HepG2 (cell line): Measurements from ENCODE around the gene ZNF23. TPM values are rescaled to one million over a fixed set of nuclear protein-coding genes. Genes with fewer than 3 reads are reported as not detected.
"Not testable (repeated sequence)": the region's sequence is repeated elsewhere in the genome, so short reads cannot be mapped to it uniquely, and the experiment has no call there.

Source experiments
- ATAC-seq: fragments of 200-7000 bp; cut with Tn5 transposase; 3 replicates; pipeline ENCODE4 v1.9.1; 2020; ENCODE audit warnings: mild to moderate bottlenecking, moderate library complexity
- BruUV-seq: library from RNA; stranded (reverse); fragments of 400-500 nt; replicated peaks from 2 replicates; lab custom pipeline; 2021; lab: Mats Ljungman, UMichigan
- CTCF ChIA-PET: fragments of 300-600 bp; formaldehyde crosslinking; extraction: SDS; loops from one replicate; lab custom pipeline; 2021; ENCODE audit warnings: low total read pairs, inconsistent platforms, low intra/inter-chr PET ratio; lab: Yijun Ruan, JAX
- POLR2A ChIA-PET: fragments of 350-600 bp; sonication (Branson Sonifier 250); formaldehyde crosslinking; loops from one replicate; lab custom pipeline; 2020; ENCODE audit warnings: antibody characterized with exemption, inconsistent platforms; lab: Yijun Ruan, JAX
- DNase-seq: peaks from one replicate; pipeline ENCODE4 v3.0.0-alpha.2; 2015; ENCODE audit warnings: low spot score
- FAIRE-seq: peaks from 3 replicates; lab custom pipeline; 2011; peaks lifted over from hg19 to GRCh38; lab: Jason Lieb, UNC
- H2AFZ ChIP-seq: one replicate; pipeline ENCODE4 v1.6.1; 2011; ENCODE audit warnings: low read length, inconsistent platforms
- H3K27ac ChIP-seq: fragments of 300-600 bp; 3 replicates; pipeline ENCODE4 v1.8.0; 2011; ENCODE audit warnings: mixed run types, mild to moderate bottlenecking, mixed read lengths, low read length, inconsistent platforms; ENCODE audit not compliant: insufficient read depth; ENCODE audit errors: extremely low read length
- H3K27me3 ChIP-seq, 2 experiments: fragments of 200-600 bp in 1 of 2; 2 replicates in 1 of 2; 3 replicates in 1 of 2; pipeline versions ENCODE4 v1.6.0 to v1.8.0; 2011; ENCODE audit warnings: low read length in 2 of 2, mild to moderate bottlenecking in 2 of 2, moderate library complexity in 2 of 2, inconsistent platforms in 1 of 2; ENCODE audit not compliant: insufficient read depth in 2 of 2, control insufficient read depth in 1 of 2
- H3K36me3 ChIP-seq, 2 experiments: fragments of 200-600 bp in 1 of 2; replicated peaks in 1 of 2; 2 replicates in 1 of 2; 3 replicates in 1 of 2; pipeline versions ENCODE4 v1.5.1 to v1.8.0; 2011; ENCODE audit warnings: low read length in 2 of 2, inconsistent platforms in 1 of 2; ENCODE audit not compliant: insufficient read depth in 2 of 2, control insufficient read depth in 1 of 2
- H3K4me1 ChIP-seq: 2 replicates; pipeline ENCODE4 v1.5.1; 2012; ENCODE audit warnings: low read length, inconsistent platforms; ENCODE audit not compliant: insufficient read depth
- H3K4me2 ChIP-seq: 2 replicates; pipeline ENCODE4 v1.6.0; 2011; ENCODE audit warnings: low read depth, low read length, inconsistent platforms
- H3K4me3 ChIP-seq, 3 experiments: fragments of 200-600 bp in 1 of 3; sonication (generic), shearing (Covaris generic) in 1 of 3; replicated peaks in 1 of 3; 2 replicates each; pipeline ENCODE4 v1.5.1; 2011 to 2016; ENCODE audit warnings: low read length in 3 of 3, inconsistent platforms in 2 of 3, low read depth in 2 of 3, mild to moderate bottlenecking in 2 of 3, control low read depth in 1 of 3, mixed read lengths in 1 of 3; ENCODE audit not compliant: insufficient read depth in 1 of 3
- H3K79me2 ChIP-seq: one replicate; pipeline ENCODE4 v1.6.1; 2011; ENCODE audit warnings: low read length, inconsistent platforms; ENCODE audit not compliant: insufficient read depth
- H3K9ac ChIP-seq: 2 replicates; pipeline ENCODE4 v1.6.0; 2011; ENCODE audit warnings: mild to moderate bottlenecking, low read depth, low read length, inconsistent platforms; ENCODE audit not compliant: insufficient read depth
- H3K9me3 ChIP-seq: 2 replicates; pipeline ENCODE4 v1.5.1; 2012; ENCODE audit warnings: mild to moderate bottlenecking, low read length
- H4K20me1 ChIP-seq: 2 replicates; pipeline ENCODE4 v1.6.0; 2011; ENCODE audit warnings: inconsistent platforms, mild to moderate bottlenecking, low read length, moderate library complexity; ENCODE audit not compliant: insufficient read depth
- CEBPG ChIP-seq: IDR thresholded peaks from 2 replicates; pipeline ENCODE4 v1.6.1; 2016
- FOSL2 ChIP-seq: sonication (generic); formaldehyde crosslinking; IDR thresholded peaks from 2 replicates; pipeline ENCODE4 v1.4.0; 2020; ENCODE audit warnings: missing genetic modification reagents
- FOXA3 ChIP-seq: IDR thresholded peaks from 2 replicates; pipeline ENCODE4 v1.6.1; 2016; ENCODE audit warnings: missing genetic modification reagents, missing compliant biosample characterization
- KAT7 ChIP-seq: IDR thresholded peaks from 2 replicates; pipeline ENCODE4 v1.6.1; 2018; ENCODE audit warnings: borderline replicate concordance, missing compliant biosample characterization
- KDM4B ChIP-seq: sonication (generic); formaldehyde crosslinking; IDR thresholded peaks from 2 replicates; pipeline ENCODE4 v1.4.0; 2020; ENCODE audit warnings: missing genetic modification reagents
- NAIF1 ChIP-seq: sonication (generic); formaldehyde crosslinking; IDR thresholded peaks from 2 replicates; pipeline ENCODE4 v1.5.0; 2020; ENCODE audit warnings: mild to moderate bottlenecking, missing genetic modification reagents, borderline replicate concordance
- TCF7 ChIP-seq: sonication (generic); IDR thresholded peaks from 2 replicates; pipeline ENCODE4 v1.6.1; 2016; ENCODE audit warnings: antibody characterized with exemption, low read depth
- ZNF160 ChIP-seq: sonication (generic); formaldehyde crosslinking; IDR thresholded peaks from 2 replicates; pipeline ENCODE4 v1.8.0; 2022; ENCODE audit warnings: mild to moderate bottlenecking, inconsistent platforms, missing genetic modification reagents
- ZNF430 ChIP-seq: sonication (generic); formaldehyde crosslinking; IDR thresholded peaks from 2 replicates; pipeline ENCODE4 v1.9.0; 2021; ENCODE audit warnings: mild to moderate bottlenecking, missing genetic modification reagents
- ZNF549 ChIP-seq: sonication (generic); formaldehyde crosslinking; IDR thresholded peaks from 2 replicates; pipeline ENCODE4 v1.5.0; 2020; ENCODE audit warnings: missing genetic modification reagents
- ZNF614 ChIP-seq: IDR thresholded peaks from 2 replicates; pipeline ENCODE4 v1.6.1; 2018; ENCODE audit warnings: missing biosample characterization, missing genetic modification reagents, inconsistent platforms, borderline replicate concordance
- ZNF616 ChIP-seq: sonication (generic); formaldehyde crosslinking; IDR thresholded peaks from 2 replicates; pipeline ENCODE4 v1.5.0; 2020; ENCODE audit warnings: low read depth, mild to moderate bottlenecking, missing genetic modification reagents
- ZNF713 ChIP-seq: sonication (generic); formaldehyde crosslinking; IDR thresholded peaks from 2 replicates; pipeline ENCODE4 v1.4.0; 2020; ENCODE audit warnings: mild to moderate bottlenecking, missing genetic modification reagents
- WGBS: methylation state at CpG from one replicate; pipeline ENCODE4 v1.1.6; 2017; ENCODE audit warnings: low lambda C conversion rate; 5-methylcytosine and 5-hydroxymethylcytosine counted together
- in situ Hi-C: cut with HindIII; loops from 2 replicates; pipeline ENCODE4 v1.10.0; 2017; ENCODE audit warnings: low pct_unique_long_range_greater_than_20kb; ENCODE audit not compliant: extremely low pct_ligation_motif_present
- intact Hi-C: fragments of 100-400 bp; cut with micrococcal nuclease; formaldehyde crosslinking; loops from one replicate; pipeline ENCODE4 v1.10.0; 2022; ENCODE audit not compliant: unreplicated experiment
- polyA plus RNA-seq, 8 experiments: library from polyadenylated mRNA; depleted of rRNA in 3 of 8; stranded (reverse) in 7 of 8; unstranded in 1 of 8; fragments of >200 nt; fragmentation: Illumina TruSeq in 4 of 8; extraction: Trizol in 4 of 8; gene quantifications; 2 replicates each; pipeline versions ENCODE4 v1.2.1 to v1.2.3, GENCODE V29; 2011 to 2016; ENCODE audit warnings: low read depth in 4 of 8, missing spikeins in 1 of 8, mixed read lengths in 1 of 8; ENCODE audit not compliant: insufficient read depth in 1 of 8
- total RNA-seq, 5 experiments: library from RNA; depleted of rRNA; stranded (reverse); fragments of >200 nt; fragmentation: Illumina TruSeq; extraction: Trizol; gene quantifications; 2 replicates each; pipeline ENCODE4 v1.2.3, GENCODE V29; 2016; ENCODE audit warnings: low read depth in 1 of 5
- TF ChIP-seq, protein P1 (sequence below): sonication (generic); formaldehyde crosslinking; IDR thresholded peaks from 2 replicates; pipeline ENCODE4 v1.8.1; 2022; ENCODE audit warnings: low read depth, mild to moderate bottlenecking, missing genetic modification reagents
- TF ChIP-seq, protein P2 (sequence below): sonication (generic); formaldehyde crosslinking; conservative IDR thresholded peaks from 2 replicates; pipeline ENCODE4 v1.8.1; 2023; ENCODE audit warnings: missing genetic modification reagents
- TF ChIP-seq, protein P3 (sequence below), 2 experiments: fragments of 450-650 bp in 1 of 2; sonication (generic) in 1 of 2; formaldehyde crosslinking; IDR thresholded peaks; 2 replicates each; pipeline versions ENCODE4 v1.5.0 to v1.8.0; 2020 to 2022; ENCODE audit warnings: mild to moderate bottlenecking in 1 of 2, missing genetic modification reagents in 1 of 2
- TF ChIP-seq, protein P4 (sequence below): sonication (generic); formaldehyde crosslinking; IDR thresholded peaks from 2 replicates; pipeline ENCODE4 v1.4.0; 2020; ENCODE audit warnings: missing genetic modification reagents, mild to moderate bottlenecking, borderline replicate concordance

Gene ZNF23
- total and polyA plus RNA-seq, 2 of the 13 experiments (the other 11 are each of a cell fraction or from before 2014, with no cell fraction given) = 8.6 to 12.2 TPM

DNA sequence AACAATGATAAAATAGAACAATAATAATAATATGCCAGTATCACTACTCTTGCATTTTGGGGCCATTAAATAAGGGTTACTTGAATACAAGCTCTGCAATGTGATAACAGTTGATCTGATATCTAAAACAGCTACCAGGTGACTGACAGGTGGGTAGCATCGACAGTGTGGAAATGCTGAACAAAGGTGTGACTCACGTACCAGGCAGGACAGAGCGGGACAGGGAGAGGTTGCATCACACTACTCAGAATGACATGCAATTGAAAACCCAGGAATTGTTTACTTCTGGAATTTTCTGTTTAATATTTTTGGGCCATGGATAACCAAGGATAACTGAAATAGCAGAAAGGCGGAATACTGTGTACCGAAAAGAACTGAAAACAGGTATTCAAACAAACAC lies 42.9 kb upstream of the ZNF23 start (continued):
- no peak for TF ChIP-seq TCF7
- no peak for TF ChIP-seq ZNF614 (CRISPR knock-in tag)
- TF ChIP-seq ZNF616 (CRISPR knock-in tag) = no peak
- TF ChIP-seq KAT7 = no peak
- TF ChIP-seq FOXA3 (CRISPR knock-in tag) = no peak
- TF ChIP-seq CEBPG = peak; percentile 39; the same call in 1 of the 2 replicates
- no peak for TF ChIP-seq ZNF713 (CRISPR knock-in tag)
- no peak for TF ChIP-seq ZNF430 (CRISPR knock-in tag)
- TF ChIP-seq, protein P1, sequence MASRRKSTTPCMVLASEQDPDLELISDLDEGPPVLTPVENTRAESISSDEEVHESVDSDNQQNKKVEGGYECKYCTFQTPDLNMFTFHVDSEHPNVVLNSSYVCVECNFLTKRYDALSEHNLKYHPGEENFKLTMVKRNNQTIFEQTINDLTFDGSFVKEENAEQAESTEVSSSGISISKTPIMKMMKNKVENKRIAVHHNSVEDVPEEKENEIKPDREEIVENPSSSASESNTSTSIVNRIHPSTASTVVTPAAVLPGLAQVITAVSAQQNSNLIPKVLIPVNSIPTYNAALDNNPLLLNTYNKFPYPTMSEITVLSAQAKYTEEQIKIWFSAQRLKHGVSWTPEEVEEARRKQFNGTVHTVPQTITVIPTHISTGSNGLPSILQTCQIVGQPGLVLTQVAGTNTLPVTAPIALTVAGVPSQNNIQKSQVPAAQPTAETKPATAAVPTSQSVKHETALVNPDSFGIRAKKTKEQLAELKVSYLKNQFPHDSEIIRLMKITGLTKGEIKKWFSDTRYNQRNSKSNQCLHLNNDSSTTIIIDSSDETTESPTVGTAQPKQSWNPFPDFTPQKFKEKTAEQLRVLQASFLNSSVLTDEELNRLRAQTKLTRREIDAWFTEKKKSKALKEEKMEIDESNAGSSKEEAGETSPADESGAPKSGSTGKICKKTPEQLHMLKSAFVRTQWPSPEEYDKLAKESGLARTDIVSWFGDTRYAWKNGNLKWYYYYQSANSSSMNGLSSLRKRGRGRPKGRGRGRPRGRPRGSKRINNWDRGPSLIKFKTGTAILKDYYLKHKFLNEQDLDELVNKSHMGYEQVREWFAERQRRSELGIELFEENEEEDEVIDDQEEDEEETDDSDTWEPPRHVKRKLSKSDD (CRISPR knock-in tag) = no peak
- TF ChIP-seq, protein P2, sequence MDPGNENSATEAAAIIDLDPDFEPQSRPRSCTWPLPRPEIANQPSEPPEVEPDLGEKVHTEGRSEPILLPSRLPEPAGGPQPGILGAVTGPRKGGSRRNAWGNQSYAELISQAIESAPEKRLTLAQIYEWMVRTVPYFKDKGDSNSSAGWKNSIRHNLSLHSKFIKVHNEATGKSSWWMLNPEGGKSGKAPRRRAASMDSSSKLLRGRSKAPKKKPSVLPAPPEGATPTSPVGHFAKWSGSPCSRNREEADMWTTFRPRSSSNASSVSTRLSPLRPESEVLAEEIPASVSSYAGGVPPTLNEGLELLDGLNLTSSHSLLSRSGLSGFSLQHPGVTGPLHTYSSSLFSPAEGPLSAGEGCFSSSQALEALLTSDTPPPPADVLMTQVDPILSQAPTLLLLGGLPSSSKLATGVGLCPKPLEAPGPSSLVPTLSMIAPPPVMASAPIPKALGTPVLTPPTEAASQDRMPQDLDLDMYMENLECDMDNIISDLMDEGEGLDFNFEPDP (CRISPR knock-in tag) = no peak
- no peak for TF ChIP-seq ZNF160 (CRISPR knock-in tag)
- no peak for TF ChIP-seq KDM4B (CRISPR knock-in tag)
- TF ChIP-seq, protein P3, sequence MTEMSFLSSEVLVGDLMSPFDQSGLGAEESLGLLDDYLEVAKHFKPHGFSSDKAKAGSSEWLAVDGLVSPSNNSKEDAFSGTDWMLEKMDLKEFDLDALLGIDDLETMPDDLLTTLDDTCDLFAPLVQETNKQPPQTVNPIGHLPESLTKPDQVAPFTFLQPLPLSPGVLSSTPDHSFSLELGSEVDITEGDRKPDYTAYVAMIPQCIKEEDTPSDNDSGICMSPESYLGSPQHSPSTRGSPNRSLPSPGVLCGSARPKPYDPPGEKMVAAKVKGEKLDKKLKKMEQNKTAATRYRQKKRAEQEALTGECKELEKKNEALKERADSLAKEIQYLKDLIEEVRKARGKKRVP (CRISPR knock-in tag; IDR thresholded peaks at IDR 0.05) = peak in 1 of 2 experiments; percentile 52; a peak in 1 of 4 replicates
- TF ChIP-seq FOSL2 (CRISPR knock-in tag) = peak; percentile 69
- no peak for TF ChIP-seq ZNF549 (CRISPR knock-in tag)
- TF ChIP-seq, protein P4, sequence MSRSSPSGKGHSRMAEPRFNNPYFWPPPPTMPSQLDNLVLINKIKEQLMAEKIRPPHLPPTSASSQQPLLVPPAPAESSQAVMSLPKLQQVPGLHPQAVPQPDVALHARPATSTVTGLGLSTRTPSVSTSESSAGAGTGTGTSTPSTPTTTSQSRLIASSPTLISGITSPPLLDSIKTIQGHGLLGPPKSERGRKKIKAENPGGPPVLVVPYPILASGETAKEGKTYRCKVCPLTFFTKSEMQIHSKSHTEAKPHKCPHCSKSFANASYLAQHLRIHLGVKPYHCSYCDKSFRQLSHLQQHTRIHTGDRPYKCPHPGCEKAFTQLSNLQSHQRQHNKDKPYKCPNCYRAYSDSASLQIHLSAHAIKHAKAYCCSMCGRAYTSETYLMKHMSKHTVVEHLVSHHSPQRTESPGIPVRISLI = no peak
- TF ChIP-seq NAIF1 = no peak
- TF ChIP-seq, all 625 proteins: peak for 4

DNA sequence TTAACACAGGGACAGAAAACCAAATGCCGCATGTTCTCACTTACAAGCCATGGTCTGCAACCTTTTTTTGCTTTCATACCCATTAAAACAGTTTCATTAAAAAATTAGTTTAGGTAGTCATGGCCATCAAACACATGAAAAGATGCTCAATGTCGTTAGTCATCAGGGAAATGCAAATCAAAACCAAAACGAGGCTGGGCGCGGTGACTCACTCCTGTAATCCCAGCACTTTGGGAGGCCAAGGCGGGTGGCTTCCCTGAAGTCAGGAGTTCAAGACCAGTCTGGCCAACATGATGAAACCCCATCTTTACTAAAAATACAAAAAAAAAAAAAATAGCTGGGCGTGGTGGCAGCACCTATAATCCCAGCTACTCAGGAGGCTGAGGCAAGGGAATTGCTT lies 42.0 kb upstream of the ZNF23 start:
- H3K79me2 ChIP-seq, H3K4me3 ChIP-seq, DNase-seq, POLR2A ChIA-PET, H2AFZ ChIP-seq, H3K9me3 ChIP-seq, H3K4me1 ChIP-seq, H3K9ac ChIP-seq, H3K36me3 ChIP-seq, H3K4me2 ChIP-seq, CTCF ChIA-PET, BruUV-seq, FAIRE-seq, ATAC-seq, H3K27ac ChIP-seq, H4K20me1 ChIP-seq, H3K27me3 ChIP-seq: not testable (repeated sequence)
- intact Hi-C loops = loop anchor here (5.0 kb wide), 1 partner anchor 33 kb away; no protein-coding TSS in a partner anchor
- in situ Hi-C loops = loop anchor here (5.0 kb wide), 2 partner anchors 33 to 92 kb away; no protein-coding TSS in a partner anchor
- 33% methylated on average over 7 of the region's 7 CpGs for WGBS
